Measurements from ENCODE around the gene CTDSPL.

- TF ChIP-seq POLR2A (IDR thresholded peaks at IDR 0.05; ENCODE audit: low read length) (no peak), GATA1 (IDR thresholded peaks at IDR 0.05; ENCODE audit: low read depth, low read length) (no peak)
Measured at GRCh38 chr3:37907371-37907770, 45.7 kb downstream of the CTDSPL start.
